ENCODE results near the gene SVEP1. TPM values are rescaled to one million over a fixed set of nuclear protein-coding genes. Genes with fewer than 3 reads are reported as not detected.
"Not testable (repeated sequence)": the region's sequence is repeated elsewhere in the genome, so short reads cannot be mapped to it uniquely, and the experiment has no call there.

The SVEP1 gene
- 1.7 TPM for total RNA-seq

DNA sequence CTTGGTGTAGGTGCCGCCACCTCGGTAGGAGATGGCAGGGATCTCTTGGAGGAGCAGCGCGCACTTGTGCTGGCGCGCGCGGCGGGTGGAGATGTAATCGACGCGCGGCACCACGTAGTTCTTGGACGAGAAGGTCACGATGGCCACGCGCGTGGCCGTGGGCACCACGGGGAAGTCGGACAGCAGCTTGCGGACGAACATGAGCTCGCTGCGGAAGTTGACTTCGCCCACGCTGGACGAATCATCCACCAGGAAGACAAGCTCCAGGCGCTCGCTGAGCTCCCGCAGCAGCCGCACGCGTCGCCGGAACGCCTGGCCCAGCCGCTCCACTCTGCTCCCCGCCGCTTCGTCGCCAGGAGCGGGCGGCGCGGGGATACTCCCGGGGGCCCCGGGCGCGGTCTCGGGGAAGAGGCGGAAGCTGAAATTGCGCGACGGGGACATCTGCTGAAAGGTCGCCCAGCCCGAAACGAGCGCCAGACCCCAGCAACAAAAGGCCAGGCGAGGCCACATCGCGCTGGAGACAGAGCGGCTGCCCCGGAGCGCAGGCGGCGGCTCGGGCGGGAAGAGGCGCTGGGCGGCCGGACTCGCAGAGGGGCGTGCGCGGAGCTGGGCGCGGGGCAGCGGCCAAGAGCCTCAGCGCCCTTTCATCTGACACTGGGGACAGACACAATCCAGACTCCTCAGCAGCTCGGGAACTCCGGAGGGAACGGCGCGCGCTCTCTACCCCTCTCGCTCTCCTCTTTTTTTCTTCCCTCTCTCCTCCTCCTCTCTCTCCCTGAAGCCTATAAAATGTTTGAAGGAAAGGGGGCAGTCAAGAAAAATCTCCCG lies at the start of gene SVEP1:
Gene SVEP1 (minus strand): TSS at position 708 of the 828 bp plus-strand sequence. CDS start 198 bp downstream, at position 510.
- DNase-seq (ENCODE audit: low spot score) (no peak), ATAC-seq (peak; percentile 67)

DNA sequence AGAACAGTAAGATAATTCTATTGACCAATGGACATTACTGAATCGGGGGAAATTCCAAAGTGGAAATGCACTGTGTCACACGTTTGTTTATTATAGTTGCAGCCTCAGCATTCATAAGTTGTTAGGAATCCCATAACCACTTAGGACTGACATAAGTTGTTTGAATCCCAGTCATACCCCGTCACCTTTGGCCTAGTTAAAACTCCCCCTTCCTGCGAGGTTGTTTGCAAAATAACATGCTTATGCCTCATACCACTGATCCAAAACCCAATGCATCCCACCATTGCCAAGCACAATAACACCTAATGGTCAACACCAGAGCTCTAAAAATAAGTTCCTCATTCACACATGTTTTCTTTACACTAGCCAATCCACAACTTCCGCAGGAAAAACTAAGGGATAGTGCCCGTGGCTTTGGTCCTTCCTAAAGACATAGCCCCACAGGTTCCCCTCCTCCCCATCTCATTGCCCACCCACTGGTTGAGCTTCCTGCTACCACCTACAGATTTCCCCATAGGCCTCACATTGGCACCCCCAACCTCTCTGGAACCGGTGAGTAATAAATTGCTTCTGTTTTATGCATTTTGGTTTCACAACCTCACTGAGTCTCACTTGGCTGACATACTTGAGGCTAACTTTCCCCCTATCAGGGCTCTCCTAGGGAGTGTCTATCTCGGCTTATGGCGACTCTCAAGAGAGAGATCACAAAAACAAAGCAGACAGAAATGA lies 46.7 kb upstream of the SVEP1 start:
- ATAC-seq = no peak
- no peak for DNase-seq (ENCODE audit: low spot score)

DNA sequence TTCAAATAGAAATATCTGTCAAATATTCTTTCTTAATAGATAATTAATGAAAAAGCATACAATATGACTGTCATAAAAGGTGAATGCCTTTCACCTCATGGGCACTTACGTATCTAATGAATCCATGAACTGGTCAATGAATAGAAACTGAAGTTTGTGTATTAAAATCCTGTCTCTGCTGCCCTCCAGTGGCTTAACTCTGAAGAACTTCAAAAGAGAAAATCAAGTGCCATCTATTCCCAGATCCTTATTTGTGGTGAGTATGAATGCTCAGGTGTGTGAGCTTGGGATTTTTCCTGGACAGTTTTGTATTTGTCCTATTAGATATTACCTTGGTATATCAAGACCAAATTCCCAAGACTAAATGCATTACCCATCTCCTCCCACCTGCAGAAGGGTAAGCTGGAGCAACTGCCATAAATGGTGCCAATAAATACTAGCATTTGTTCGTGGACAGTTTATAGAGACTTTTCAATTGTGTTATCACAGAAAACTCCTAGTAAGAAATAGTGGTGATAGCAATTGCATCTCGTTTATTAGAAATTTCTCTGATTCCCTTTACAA lies 44.0 kb upstream of the SVEP1 start:
- DNase-seq (ENCODE audit: low spot score) = no peak
- ATAC-seq = peak; percentile 98

DNA sequence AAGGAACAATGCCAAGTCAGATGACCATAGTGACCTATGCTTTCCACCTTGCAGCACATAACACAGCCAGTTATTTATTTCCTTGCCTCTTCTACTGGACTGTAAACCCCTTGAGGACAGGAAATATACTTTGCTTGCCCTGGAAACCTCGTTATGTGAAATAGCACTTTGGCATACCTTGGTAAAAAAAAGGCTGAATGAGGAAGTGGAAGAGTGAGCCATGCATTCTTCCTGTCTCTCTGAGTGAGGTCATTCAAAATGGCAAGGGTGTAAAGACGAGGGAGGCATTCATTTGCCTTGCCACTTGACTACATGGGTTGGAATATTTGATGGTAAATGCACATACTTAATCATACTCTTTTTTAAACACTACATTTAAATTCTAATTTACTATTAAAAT lies 42.8 kb upstream of the SVEP1 start:
- DNase-seq (ENCODE audit: low spot score) = no peak

DNA sequence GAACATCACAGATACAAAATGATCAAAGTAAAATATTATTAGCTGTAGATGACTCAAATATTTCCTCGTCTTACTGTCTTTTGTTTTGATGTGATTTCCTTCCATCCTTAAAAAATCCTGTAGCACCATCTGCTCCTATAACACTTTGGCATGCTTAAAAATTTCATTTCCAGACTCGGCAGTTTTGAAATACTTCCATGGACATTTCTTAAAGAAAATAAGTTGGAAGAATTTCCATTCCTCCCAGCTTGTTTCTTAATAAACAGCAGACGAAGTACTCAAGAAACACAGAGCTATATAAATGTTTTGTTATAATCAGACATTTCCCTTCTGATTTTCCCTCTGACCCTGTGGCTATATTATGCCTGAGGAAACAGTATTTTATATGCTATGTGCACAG lies 41.2 kb upstream of the SVEP1 start:
- ATAC-seq (no peak), DNase-seq (ENCODE audit: low spot score) (no peak)

More for the DNA sequence above, 42.8 kb upstream of the SVEP1 start:
- ATAC-seq = no peak

DNA sequence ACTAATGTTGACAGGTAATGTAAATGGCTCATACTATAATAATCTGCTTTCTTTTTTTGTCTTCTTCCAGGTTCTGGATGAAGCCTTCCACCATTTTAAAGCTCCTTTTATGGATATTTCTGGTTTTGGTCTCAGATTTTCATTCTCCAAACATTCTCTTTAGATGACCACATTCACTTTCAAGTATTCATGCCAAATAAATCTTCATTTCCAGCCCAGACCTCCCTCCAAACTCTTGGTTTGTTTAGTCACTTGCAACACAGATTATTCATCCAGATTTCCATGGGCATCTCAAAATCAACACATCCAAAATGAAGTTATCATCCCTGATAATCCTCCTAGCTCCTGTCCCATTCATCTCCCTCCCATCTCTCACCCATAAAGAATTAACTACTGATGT lies 40.3 kb upstream of the SVEP1 start:
- ATAC-seq (no peak), DNase-seq (ENCODE audit: low spot score) (no peak)

DNA sequence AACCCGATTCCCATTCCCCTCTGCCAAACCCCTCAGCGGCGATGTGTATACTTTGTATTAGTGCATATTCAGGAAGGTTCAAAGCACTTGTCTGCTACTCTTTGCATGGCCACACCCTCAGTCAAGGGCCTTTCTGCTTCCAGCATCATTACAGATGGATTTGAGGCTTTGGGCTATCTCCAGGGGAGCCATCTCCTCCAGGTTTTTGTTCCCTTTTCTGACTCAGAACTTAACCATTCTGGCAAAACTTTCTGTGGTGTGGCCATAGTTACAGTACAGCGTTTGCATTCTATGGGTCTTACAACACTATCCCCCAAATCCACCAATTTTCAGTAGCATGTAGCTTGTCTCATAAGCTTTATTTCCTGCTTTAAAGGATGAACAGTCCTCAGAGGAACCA lies 36.0 kb upstream of the SVEP1 start:
- ATAC-seq = no peak
- DNase-seq (ENCODE audit: low spot score) = no peak

DNA sequence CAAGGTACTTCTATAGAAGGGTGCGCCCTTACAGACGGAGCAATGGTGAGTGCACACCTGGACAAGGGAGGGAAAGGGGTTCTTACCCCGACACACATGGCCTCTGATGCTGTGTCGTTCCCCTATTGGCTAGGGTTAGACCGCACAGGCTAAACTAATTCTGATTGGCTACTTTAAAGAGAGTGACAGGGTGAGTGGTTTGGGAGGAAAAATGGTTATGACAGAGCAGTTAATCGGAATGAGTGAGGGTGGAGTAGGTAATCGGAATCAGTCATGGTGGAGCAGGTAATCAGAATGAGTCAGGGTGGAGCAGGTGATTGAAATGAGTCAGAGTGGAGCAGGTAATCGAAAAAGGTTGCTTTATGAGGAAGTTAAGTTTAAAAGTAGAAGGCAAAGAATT lies 35.0 kb upstream of the SVEP1 start:
- ATAC-seq; DNase-seq (ENCODE audit: low spot score): not testable (repeated sequence)

DNA sequence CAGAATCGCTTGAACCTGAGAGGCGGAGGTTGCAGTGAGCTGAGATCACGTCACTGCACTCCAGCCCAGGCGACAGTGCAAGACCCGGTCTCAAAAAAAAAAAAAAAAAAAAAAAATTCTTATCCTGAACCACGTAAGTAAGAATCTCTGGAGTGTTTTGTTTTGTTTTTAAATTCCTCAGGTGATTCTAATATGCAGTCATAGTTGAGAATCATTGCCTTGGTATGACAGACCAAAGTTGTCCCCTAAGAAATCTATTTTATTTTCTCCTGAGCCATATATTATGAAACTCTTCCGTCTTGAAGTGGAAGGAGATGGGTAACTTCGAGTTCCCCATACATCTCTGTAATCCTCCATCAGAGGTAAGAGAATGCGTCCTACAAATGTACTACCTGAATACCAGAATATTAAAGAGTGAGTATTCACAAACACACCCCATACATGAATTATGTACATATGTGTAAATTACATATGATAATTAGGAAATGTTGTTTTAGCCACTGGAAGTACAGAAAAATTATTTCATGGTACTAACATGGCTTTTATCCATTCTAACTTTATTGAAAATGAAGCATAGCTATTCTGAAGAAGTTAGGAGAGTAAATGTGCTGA lies 26.7 kb upstream of the SVEP1 start:
- no peak for DNase-seq (ENCODE audit: low spot score)
- no peak for ATAC-seq

DNA sequence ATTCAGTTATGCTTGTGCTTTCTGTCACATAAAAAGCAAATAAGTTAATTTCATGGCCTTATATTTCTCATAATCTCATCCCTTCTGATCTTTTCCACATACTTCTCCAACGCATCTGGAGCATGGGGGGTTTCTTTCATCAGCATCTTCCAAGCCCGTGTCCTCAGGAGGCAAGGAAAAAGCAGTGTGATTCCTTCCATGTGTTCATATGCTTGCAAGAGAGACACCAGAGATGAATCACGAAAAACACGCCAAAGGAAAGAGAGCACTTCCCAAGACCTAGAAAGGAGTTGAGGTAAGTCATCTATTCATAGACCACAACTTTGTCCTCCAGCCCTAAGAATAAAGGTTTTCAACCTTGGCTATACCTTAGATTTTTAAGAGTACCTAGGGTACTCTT lies 26.0 kb upstream of the SVEP1 start:
- ATAC-seq = no peak
- DNase-seq (ENCODE audit: low spot score) = no peak

DNA sequence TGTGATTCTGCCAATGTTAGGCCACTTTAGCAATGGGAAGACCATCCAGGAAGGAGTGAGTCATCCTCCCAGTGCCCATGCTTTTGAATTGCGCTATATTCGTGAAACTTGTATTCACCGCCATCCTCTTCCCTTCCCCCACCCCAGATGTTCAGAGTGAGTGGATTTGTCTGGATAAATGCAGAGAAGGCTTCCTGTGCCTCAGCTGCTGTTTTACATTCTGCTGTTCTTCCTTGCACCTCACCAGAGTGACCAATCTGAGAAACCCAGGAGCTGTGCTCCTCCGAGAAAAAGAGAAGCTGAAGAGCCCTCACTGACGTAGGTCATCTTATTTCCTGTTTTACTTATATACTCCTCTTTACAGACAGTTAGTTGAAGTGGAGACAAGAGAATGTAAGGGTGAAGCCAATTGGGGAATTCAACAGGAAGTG lies 24.6 kb upstream of the SVEP1 start:
- no peak for DNase-seq (ENCODE audit: low spot score)
- no peak for ATAC-seq

DNA sequence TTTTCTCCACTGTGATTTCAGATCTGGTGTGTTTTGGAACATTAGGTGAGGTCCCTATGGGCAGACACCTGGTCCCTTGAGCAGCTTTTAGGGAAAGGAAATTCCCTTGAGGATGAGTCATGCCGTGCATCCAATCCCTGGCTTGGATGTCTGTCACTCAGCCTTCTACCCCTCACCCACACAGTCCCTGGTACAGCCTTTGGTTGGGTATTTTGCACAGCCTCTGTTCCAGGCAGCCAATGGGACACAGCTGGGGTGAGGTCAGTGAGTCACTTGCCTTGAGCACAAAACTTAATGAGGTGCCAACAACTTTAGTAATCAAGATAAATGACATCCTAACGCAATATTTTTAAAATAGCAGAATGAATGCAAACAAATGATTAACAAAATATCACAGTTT lies 22.7 kb upstream of the SVEP1 start:
- DNase-seq (ENCODE audit: low spot score) = no peak

DNA sequence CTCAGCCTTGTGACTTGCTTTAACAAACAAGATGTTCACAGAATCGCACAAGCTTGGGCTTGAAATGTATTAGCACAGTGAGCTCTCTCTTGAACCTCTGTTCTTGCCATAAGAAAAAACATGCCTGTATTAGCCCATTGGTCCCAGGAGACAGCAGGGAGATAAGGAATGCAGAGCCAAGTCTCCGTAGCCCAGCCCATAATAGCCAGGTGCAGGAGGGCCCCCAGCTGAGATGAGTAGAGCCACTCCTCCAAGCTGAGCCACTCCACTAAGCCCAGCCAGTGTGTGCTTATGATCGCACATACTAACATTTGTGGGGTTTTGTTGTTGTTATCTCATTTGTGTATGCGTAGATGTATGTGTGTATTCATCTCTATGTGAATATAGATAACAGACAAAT lies 21.6 kb upstream of the SVEP1 start:
- DNase-seq (ENCODE audit: low spot score) (no peak), ATAC-seq (no peak)

More for the DNA sequence above, 22.7 kb upstream of the SVEP1 start:
- no peak for ATAC-seq

DNA sequence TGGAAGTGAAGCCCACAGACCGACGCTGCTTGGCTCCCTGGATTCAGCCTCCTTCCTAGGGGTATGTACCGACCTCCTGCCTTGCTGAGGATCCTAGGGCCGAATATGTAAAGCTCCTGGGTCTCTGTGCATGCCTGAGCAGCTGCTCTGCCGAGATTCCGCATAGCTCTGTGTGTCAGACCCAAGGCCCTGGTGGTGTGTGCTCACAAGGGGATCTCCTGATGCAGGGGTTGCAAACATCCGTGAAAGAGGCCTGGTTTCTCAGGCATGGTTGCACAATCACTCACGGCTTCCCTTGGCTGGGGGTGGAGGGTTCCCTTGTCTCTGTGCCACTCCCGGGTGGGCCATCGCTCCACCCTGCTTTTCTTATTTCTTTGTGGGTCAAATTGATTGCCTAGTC lies 19.9 kb upstream of the SVEP1 start:
- ATAC-seq (no peak), DNase-seq (ENCODE audit: low spot score) (no peak)

DNA sequence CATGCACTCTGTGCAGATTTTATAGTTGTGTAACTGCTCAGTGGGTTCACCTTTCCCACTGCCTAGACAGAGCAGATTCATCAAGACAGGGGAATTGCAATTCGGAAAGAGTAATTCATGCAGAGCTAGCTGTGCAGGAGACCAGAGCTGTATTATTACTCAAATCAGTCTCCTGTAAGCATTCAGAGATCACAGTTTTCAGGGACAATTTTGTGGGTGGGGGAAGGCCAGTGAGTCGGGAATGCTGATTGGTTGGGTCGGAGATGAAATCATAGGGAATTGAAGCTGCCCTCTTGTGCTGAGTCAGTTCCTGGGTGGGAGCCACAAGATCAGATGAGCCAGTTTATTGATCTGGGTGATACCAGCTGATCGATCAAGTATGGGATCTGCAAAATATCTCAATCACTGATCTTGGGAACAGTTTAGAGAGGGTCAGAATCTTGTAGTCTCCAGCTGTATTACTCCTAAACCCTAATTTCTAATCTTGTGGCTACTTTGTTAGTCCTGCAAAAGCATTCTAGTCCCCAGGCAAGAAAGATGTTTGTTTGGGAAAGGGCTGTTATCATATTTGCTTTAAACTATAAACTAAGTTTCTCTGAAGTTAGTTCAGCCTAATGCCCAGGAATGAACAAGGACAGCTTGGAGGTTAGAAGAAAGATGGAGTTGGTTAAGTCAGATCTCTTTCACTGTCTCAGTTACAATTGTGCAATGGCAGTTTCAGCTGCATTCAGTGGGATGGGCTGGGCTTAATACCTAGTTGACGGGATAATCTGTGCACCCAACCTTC lies 12.7 kb upstream of the SVEP1 start:
- ATAC-seq = no peak

DNA sequence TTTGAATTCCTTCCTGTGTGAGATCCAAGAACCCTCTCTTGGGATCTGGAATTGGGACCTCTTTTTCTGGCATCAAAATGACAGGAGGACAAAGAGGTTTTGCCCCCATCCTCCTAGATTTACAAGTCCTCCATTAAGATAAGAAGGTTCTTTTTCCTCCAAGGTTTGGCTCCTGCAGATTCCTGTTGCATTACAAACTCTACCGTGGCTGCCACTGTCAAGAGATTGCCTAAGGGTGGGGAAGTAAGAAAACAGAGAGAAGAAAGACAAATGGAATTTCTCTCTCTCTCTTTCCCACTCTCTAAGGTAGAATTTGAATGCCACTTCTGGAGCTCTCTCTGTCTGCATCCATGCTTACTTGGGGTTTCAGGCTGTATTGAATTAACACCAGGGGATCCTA lies 12.0 kb upstream of the SVEP1 start:
- DNase-seq (ENCODE audit: low spot score) = no peak
- ATAC-seq = no peak

More for the DNA sequence above, 12.7 kb upstream of the SVEP1 start:
- no peak for DNase-seq (ENCODE audit: low spot score)

DNA sequence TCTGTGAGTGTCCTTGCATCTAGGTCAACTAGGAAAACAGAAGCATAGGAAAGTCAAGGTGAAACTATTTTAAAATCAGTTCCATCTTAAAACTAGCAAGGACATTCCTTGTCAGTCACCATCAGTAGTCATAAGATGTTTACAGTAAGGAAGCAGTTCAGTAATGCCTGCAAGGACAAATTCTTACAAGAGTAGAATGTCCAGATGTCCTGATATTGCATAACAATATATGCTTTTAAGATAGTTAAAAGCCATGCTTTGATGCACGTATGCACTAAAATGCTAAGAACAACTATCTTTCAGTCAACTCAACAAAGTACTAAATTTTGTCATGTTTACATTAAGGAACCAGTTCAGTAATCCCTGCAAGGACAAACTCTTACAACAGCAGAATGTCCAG lies 11.3 kb upstream of the SVEP1 start:
- DNase-seq (ENCODE audit: low spot score) (no peak), ATAC-seq (no peak)

DNA sequence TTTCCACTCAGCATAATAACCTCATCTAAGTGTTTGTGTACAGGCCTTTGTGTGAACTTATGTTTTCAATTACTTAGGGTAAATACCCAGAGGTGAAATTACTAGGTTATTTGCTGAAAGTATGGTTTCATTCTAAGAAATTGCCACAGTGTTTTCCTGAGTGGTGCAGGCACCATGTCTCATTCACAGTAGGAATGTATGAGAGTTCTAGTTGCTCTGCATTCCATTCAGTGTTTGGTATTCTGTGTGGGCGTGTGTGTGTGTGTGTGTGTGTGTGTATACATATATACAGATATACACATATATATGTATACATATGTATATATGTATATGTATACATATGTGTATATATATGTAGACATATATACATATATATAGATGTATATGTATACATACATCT lies 8.8 kb upstream of the SVEP1 start:
- ATAC-seq (no peak), DNase-seq (ENCODE audit: low spot score) (no peak)

DNA sequence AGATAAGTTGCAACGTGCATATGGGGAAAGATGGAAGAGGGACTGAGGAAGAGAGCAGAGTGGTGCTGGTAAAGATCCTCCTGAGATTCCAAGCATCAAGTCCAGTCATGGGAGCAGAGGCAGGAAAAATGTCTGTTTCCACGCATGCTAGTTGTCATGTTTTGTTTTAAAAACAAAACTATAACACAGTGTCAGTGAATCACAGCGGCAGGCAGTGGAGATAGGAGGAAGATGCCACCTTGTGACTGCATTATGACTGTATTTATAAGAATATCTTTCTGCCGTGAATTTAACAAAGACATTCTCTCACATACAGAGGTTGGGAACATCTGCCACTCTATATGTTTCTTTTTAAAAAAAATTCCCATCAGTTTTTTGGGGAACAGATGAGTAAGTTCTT lies 3.7 kb upstream of the SVEP1 start:
- no peak for ATAC-seq

DNA sequence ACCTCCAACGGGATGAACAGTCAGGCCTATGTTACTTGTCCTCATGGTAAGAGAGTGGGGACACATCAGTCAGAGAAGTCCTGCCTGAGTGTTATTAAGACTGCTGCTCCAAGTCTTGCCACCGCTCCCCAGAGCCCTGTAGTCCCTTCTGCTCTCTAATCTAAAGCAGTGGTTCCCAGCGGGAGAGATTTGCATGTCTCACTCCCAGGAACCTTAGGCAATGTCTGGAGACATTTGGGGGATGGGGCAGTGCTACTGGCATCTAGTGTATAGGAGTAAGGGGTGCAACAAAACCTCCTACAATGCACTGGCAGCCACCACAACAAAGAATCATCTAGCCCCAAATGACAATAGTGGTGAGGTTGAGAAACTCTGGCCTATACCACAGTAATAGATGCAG lies 2.6 kb upstream of the SVEP1 start:
- no peak for DNase-seq (ENCODE audit: low spot score)
- no peak for ATAC-seq

More for the DNA sequence above, 3.7 kb upstream of the SVEP1 start:
- DNase-seq (ENCODE audit: low spot score) = no peak

DNA sequence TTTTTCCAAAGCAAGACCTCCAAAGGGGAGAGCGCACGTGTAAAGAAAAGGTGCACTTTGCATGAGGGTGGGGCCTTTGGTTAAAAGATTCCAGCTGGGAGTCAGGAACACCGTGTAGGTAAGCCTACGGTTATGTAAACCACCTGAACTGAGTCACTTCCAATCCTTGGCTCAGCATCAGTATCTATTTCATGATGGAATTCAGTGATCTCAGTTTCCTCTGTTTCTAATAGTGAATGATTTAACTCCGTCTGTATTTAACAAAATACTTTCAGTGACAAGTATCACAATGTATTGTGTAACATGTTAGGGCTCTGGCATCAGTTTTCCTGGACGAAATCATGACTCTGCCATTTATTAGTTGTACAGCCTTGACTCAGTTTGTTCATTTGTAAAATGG lies 1.3 kb upstream of the SVEP1 start:
- no peak for ATAC-seq

More for the DNA sequence above, 1.3 kb upstream of the SVEP1 start:
- DNase-seq (ENCODE audit: low spot score) = no peak
